Astrocyte (in vitro differentiated cells and primary cell): Measurements from ENCODE around the gene PRR20C. TPM values are rescaled to one million over a fixed set of nuclear protein-coding genes. Genes with fewer than 3 reads are reported as not detected.
"Not testable (repeated sequence)": the region's sequence is repeated elsewhere in the genome, so short reads cannot be mapped to it uniquely, and the experiment has no call there.

ENCODE experiments used
- DNase-seq: peaks from one replicate; pipeline ENCODE4 v3.0.0-alpha.2; 2010; ENCODE audit warnings: low read depth
- FAIRE-seq: peaks from 2 replicates; lab custom pipeline; 2011; peaks lifted over from hg19 to GRCh38; lab: Jason Lieb, UNC
- H2AFZ ChIP-seq: 2 replicates; pipeline ENCODE4 v1.6.0; 2012; ENCODE audit warnings: low read depth, low read length, inconsistent platforms
- H3K27ac ChIP-seq: 2 replicates; pipeline ENCODE4 v1.5.1; 2011; ENCODE audit warnings: low read depth, low read length, inconsistent platforms
- H3K27me3 ChIP-seq: 2 replicates; pipeline ENCODE4 v1.6.0; 2011; ENCODE audit warnings: low read length, inconsistent platforms; ENCODE audit not compliant: insufficient read depth
- H3K36me3 ChIP-seq: 2 replicates; pipeline ENCODE4 v1.5.1; 2011; ENCODE audit warnings: low read length, inconsistent platforms; ENCODE audit not compliant: insufficient read depth
- H3K4me1 ChIP-seq: 2 replicates; pipeline ENCODE4 v1.5.1; 2011; ENCODE audit warnings: low read length, inconsistent platforms; ENCODE audit not compliant: insufficient read depth
- H3K4me2 ChIP-seq: 2 replicates; pipeline ENCODE4 v1.6.0; 2012; ENCODE audit warnings: low read length, inconsistent platforms
- H3K4me3 ChIP-seq: 2 replicates; pipeline ENCODE4 v1.5.1; 2011; ENCODE audit warnings: low read depth, mild to moderate bottlenecking, low read length, inconsistent platforms; ENCODE audit not compliant: insufficient read depth
- H3K79me2 ChIP-seq: 2 replicates; pipeline ENCODE4 v1.6.0; 2012; ENCODE audit warnings: mild to moderate bottlenecking, low read length, inconsistent platforms; ENCODE audit not compliant: insufficient read depth
- H3K9ac ChIP-seq: 2 replicates; pipeline ENCODE4 v1.6.0; 2012; ENCODE audit warnings: mild to moderate bottlenecking, low read length, inconsistent platforms
- H3K9me3 ChIP-seq: 2 replicates; pipeline ENCODE4 v1.5.1; 2012; ENCODE audit warnings: low read depth, mild to moderate bottlenecking, low read length, inconsistent platforms; ENCODE audit not compliant: insufficient read depth
- H4K20me1 ChIP-seq: 2 replicates; pipeline ENCODE4 v1.6.0; 2012; ENCODE audit warnings: low read length, inconsistent platforms; ENCODE audit not compliant: insufficient read depth
- H3K27ac Mint-ChIP-seq: one replicate; pipeline ENCODE4 v1.8.0; 2021; ENCODE audit warnings: mild to moderate bottlenecking, mixed read lengths; ENCODE audit not compliant: unreplicated experiment
- H3K27me3 Mint-ChIP-seq: one replicate; pipeline ENCODE4 v1.8.0; 2021; ENCODE audit warnings: low read depth, mixed read lengths; ENCODE audit not compliant: unreplicated experiment
- H3K36me3 Mint-ChIP-seq: one replicate; pipeline ENCODE4 v1.8.0; 2021; ENCODE audit warnings: low read depth, mixed read lengths; ENCODE audit not compliant: unreplicated experiment
- H3K4me1 Mint-ChIP-seq: one replicate; pipeline ENCODE4 v1.8.0; 2021; ENCODE audit warnings: low read depth, mixed read lengths; ENCODE audit not compliant: unreplicated experiment
- H3K4me3 Mint-ChIP-seq: one replicate; pipeline ENCODE4 v1.8.0; 2021; ENCODE audit warnings: mild to moderate bottlenecking, moderate library complexity, mixed read lengths; ENCODE audit not compliant: unreplicated experiment
- H3K9me3 Mint-ChIP-seq: one replicate; pipeline ENCODE4 v1.8.0; 2021; ENCODE audit warnings: mild to moderate bottlenecking, mixed read lengths; ENCODE audit not compliant: unreplicated experiment
- EZH2 ChIP-seq: IDR thresholded peaks from 2 replicates; pipeline ENCODE4 v1.6.1; 2012; ENCODE audit warnings: mild to moderate bottlenecking, low read length, inconsistent platforms; ENCODE audit not compliant: insufficient read depth
- total RNA-seq: library from RNA; stranded (reverse); gene quantifications from 2 replicates; pipeline ENCODE4 v1.2.1, GENCODE V29; 2021
- TF ChIP-seq, protein P1 (sequence below): IDR thresholded peaks from 2 replicates; pipeline ENCODE4 v1.5.1; 2011; ENCODE audit warnings: low read depth, mild to moderate bottlenecking, inconsistent platforms, low read length, moderate library complexity; ENCODE audit not compliant: insufficient read depth

PRR20C gene
- total RNA-seq, 1 donor from 2014 or later, result not detected

DNA sequence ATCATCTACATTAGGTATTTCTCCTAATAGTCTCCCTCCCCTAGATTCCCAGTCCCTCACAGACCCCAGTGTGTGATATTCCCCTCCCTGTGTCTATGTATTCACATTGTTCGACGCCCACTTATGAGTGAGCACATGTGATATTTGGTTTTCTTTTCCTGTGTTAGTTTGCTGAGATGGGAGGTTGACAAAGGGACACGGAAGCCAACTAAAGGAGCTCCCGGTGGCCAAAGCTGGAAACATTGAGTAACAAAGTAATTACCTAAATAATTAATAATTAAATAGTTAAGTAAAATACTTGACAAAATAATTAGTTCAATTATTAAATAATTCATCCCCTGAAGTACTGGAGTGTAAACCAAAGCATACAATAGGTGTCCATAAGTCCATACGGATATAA, 14.9 kb upstream of the PRR20C start:
- no peaks in the 10 kb centered on the region for H3K27me3 Mint-ChIP-seq

DNA sequence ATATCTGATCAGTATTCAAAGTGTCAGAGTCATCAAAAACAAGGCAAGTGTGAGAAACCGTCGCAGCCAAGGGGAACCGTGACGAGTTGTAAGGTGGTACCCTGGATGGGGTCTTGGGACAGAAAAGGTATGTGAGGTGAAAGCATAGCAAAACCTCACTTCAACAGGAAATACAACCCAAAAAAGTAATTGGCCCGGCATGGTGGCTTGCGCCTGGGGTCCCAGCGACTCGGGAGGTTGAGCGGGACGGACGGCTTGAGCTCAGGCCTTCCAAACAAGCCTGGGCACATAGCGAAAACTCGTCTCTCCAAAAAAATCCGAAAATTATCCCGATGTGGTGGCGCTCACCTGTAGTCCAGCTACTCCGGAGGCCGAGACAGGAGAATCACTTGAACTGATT, 14.1 kb upstream of the PRR20C start:
- H3K9me3 ChIP-seq, H3K27me3 ChIP-seq, H3K27ac ChIP-seq, H3K36me3 Mint-ChIP-seq, H3K9ac ChIP-seq, H3K4me1 ChIP-seq, FAIRE-seq, H3K4me2 ChIP-seq, H4K20me1 ChIP-seq, H3K4me3 ChIP-seq, H3K4me1 Mint-ChIP-seq, H3K36me3 ChIP-seq, DNase-seq, H3K79me2 ChIP-seq, H3K27me3 Mint-ChIP-seq, H3K9me3 Mint-ChIP-seq, H3K27ac Mint-ChIP-seq, H2AFZ ChIP-seq, H3K4me3 Mint-ChIP-seq: not testable (repeated sequence)

More for the DNA sequence above, 14.9 kb upstream of the PRR20C start:
- Histone ChIP-seq H3K27me3 (no peaks in the 10 kb centered on the region), H3K27ac (no peak overlapping the region), H3K36me3 (no peaks in the 10 kb centered on the region), H3K9me3 (no peaks in the 10 kb centered on the region), H4K20me1 (no peaks in the 10 kb centered on the region), H3K4me3 (no peak overlapping the region), H3K79me2 (no peaks in the 10 kb centered on the region), H3K4me1 (no peaks in the 10 kb centered on the region), H2AFZ (no peak overlapping the region), H3K4me2 (no peak overlapping the region), H3K9ac (no peak overlapping the region)
- Mint-ChIP-seq H3K4me3 (no peak overlapping the region), H3K9me3 (peaks cover 5% of the 10 kb centered on the region), H3K36me3 (no peaks in the 10 kb centered on the region), H3K27ac (no peak overlapping the region), H3K4me1 (no peaks in the 10 kb centered on the region)
- FAIRE-seq (no peak), DNase-seq (no peak)
- TF ChIP-seq, protein P1, sequence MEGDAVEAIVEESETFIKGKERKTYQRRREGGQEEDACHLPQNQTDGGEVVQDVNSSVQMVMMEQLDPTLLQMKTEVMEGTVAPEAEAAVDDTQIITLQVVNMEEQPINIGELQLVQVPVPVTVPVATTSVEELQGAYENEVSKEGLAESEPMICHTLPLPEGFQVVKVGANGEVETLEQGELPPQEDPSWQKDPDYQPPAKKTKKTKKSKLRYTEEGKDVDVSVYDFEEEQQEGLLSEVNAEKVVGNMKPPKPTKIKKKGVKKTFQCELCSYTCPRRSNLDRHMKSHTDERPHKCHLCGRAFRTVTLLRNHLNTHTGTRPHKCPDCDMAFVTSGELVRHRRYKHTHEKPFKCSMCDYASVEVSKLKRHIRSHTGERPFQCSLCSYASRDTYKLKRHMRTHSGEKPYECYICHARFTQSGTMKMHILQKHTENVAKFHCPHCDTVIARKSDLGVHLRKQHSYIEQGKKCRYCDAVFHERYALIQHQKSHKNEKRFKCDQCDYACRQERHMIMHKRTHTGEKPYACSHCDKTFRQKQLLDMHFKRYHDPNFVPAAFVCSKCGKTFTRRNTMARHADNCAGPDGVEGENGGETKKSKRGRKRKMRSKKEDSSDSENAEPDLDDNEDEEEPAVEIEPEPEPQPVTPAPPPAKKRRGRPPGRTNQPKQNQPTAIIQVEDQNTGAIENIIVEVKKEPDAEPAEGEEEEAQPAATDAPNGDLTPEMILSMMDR, result no peak
- no peak for TF ChIP-seq EZH2

DNA sequence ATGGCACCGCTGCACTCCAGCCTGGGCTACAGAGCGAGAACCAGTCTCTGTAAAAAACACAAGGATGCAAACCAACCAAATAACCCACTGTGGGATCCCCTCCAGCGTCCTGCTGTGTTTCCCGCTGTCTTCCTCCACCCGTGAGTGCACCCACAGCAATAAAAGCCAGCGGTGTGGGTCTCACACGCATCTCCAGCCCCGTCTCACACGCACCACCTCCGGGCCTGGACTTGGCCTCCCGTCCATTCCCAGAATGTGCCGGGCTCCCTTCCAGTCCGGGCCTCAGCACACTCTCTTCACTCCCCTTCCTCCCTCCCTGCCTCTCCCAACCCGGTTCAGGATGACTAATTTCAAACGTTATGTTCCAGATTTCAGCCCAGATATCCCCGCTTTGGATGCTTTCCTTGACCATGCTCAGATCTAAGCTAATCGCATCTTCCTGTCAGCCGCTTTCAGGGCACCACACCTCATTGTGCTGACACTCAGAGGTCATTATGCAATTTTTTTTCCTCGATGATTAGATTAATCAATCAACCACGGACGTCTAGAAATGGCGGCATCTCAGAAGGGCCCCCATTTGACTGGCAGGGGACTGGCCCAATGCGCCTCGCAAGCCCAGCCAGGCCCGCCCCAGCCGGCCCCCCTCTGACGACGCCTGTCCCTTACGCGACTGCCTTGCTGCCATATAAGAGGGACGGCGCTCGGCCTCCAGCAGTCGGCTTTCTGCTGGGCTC, 13.5 kb upstream of the PRR20C start, which contains the start of gene PRR20A:
Gene PRR20A, plus strand, starts transcription at position 684 of the 734 bp plus-strand sequence. CDS start 387 bp downstream, outside the sequence.
- H3K27ac Mint-ChIP-seq, H3K9me3 Mint-ChIP-seq, H3K27me3 ChIP-seq, H3K27me3 Mint-ChIP-seq, H3K4me1 ChIP-seq, H3K9me3 ChIP-seq, H4K20me1 ChIP-seq, H3K27ac ChIP-seq, H3K4me2 ChIP-seq, H3K4me3 Mint-ChIP-seq, H3K79me2 ChIP-seq, DNase-seq, H3K36me3 Mint-ChIP-seq, H3K4me3 ChIP-seq, H3K4me1 Mint-ChIP-seq, H3K9ac ChIP-seq, FAIRE-seq, H2AFZ ChIP-seq, H3K36me3 ChIP-seq: not testable (repeated sequence)

DNA sequence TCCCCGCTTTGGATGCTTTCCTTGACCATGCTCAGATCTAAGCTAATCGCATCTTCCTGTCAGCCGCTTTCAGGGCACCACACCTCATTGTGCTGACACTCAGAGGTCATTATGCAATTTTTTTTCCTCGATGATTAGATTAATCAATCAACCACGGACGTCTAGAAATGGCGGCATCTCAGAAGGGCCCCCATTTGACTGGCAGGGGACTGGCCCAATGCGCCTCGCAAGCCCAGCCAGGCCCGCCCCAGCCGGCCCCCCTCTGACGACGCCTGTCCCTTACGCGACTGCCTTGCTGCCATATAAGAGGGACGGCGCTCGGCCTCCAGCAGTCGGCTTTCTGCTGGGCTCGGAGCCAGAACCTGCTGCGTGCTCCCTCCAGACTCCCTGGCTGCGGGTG, 6.7 kb upstream of the PRR20C start, which contains the start of gene PRR20B:
Gene PRR20B, plus strand, starts transcription at position 301 of the 400 bp plus-strand sequence. CDS start 387 bp downstream, outside the sequence.
- H4K20me1 ChIP-seq, H3K27me3 Mint-ChIP-seq, H3K9ac ChIP-seq, H3K27ac Mint-ChIP-seq, H3K4me3 ChIP-seq, DNase-seq, H3K4me1 ChIP-seq, H3K4me1 Mint-ChIP-seq, H3K36me3 Mint-ChIP-seq, H3K9me3 Mint-ChIP-seq, H3K36me3 ChIP-seq, H3K4me2 ChIP-seq, H3K27ac ChIP-seq, H3K27me3 ChIP-seq, H3K4me3 Mint-ChIP-seq, FAIRE-seq, H3K9me3 ChIP-seq, H3K79me2 ChIP-seq, H2AFZ ChIP-seq: not testable (repeated sequence)

DNA sequence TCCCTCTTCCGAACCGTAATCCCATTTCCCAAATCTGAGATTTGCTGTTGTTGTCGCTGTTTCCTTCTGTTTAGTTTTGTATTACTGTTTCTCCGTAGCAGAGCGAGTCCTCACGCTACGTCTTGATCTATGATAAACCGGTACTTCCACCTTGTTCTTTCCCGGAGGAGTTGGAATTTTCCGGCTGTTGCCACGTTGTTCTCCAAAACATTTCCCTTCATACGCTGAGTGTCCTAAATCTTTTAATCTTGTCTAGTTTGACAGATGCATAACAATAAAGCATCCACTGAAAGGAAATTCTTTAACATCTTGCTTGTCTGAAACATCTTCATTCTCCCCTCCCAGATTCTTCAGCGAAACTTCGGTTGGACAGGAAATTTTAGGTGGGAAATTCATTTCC, 5.8 kb upstream of the PRR20C start:
- not testable (repeated sequence) for H3K4me1 ChIP-seq, H3K27me3 ChIP-seq, DNase-seq, H3K9me3 ChIP-seq, H3K4me1 Mint-ChIP-seq, H3K36me3 Mint-ChIP-seq, H3K9me3 Mint-ChIP-seq, H3K9ac ChIP-seq, H3K27ac ChIP-seq, H4K20me1 ChIP-seq, H3K79me2 ChIP-seq, H3K27me3 Mint-ChIP-seq, H3K4me3 ChIP-seq, H3K27ac Mint-ChIP-seq, FAIRE-seq, H3K36me3 ChIP-seq, H2AFZ ChIP-seq, H3K4me2 ChIP-seq, H3K4me3 Mint-ChIP-seq
